Natural killer cell (primary cell): ENCODE results near the gene HOXC12. TPM values are rescaled to one million over a fixed set of nuclear protein-coding genes. Genes with fewer than 3 reads are reported as not detected.

Experiments used
- ATAC-seq, 3 donors: fragments of 150-1000 bp in 2 of 3; fragments of 200-7000 bp in 1 of 3; cut with Tn5 transposase; 1 replicate in 1 of 3; 2 replicates in 2 of 3; pipeline ENCODE4 v1.10.0; 2021; ENCODE audit warnings: mild to moderate bottlenecking in 2 of 3, moderate library complexity in 2 of 3
- DNase-seq, 2 donors: peaks; one replicate each; pipeline versions ENCODE4 v3.0.0 to v3.0.0-alpha.2; 2013 to 2021; ENCODE audit warnings: mixed read lengths in 1 of 2
- H3K27ac ChIP-seq: one replicate; pipeline ENCODE4 v1.5.1; 2013; ENCODE audit warnings: mild to moderate bottlenecking, low read length
- H3K27me3 ChIP-seq: one replicate; pipeline ENCODE4 v1.6.1; 2013; ENCODE audit warnings: low read length; ENCODE audit not compliant: control insufficient read depth, insufficient read depth
- H3K36me3 ChIP-seq: one replicate; pipeline ENCODE4 v1.6.1; 2013; ENCODE audit warnings: low read length; ENCODE audit not compliant: control insufficient read depth, insufficient read depth
- H3K4me1 ChIP-seq: one replicate; pipeline ENCODE4 v1.6.1; 2013; ENCODE audit warnings: low read length; ENCODE audit not compliant: control insufficient read depth, insufficient read depth
- H3K4me3 ChIP-seq: one replicate; pipeline ENCODE4 v1.5.1; 2013; ENCODE audit warnings: low read length
- H3K9me3 ChIP-seq: one replicate; pipeline ENCODE4 v1.6.1; 2013; ENCODE audit warnings: low read length; ENCODE audit not compliant: control insufficient read depth, insufficient read depth
- H3K27ac Mint-ChIP-seq, 2 donors: one replicate each; pipeline ENCODE4 v1.8.0; 2022; ENCODE audit warnings: mild to moderate bottlenecking in 2 of 2, mixed read lengths in 2 of 2, moderate library complexity in 1 of 2
- H3K27me3 Mint-ChIP-seq, 2 donors: one replicate each; pipeline ENCODE4 v1.8.0; 2022; ENCODE audit warnings: low read depth in 2 of 2, mixed read lengths in 2 of 2
- H3K36me3 Mint-ChIP-seq: one replicate; pipeline ENCODE4 v1.8.0; 2022; ENCODE audit warnings: mixed read lengths
- H3K4me1 Mint-ChIP-seq, 2 donors: one replicate each; pipeline ENCODE4 v1.8.0; 2022; ENCODE audit warnings: mixed read lengths in 2 of 2
- H3K4me3 Mint-ChIP-seq: one replicate; pipeline ENCODE4 v1.8.0; 2022; ENCODE audit warnings: mild to moderate bottlenecking, moderate library complexity, mixed read lengths
- H3K9me3 Mint-ChIP-seq, 2 donors: one replicate each; pipeline ENCODE4 v1.8.0; 2022; ENCODE audit warnings: mixed read lengths in 2 of 2
- WGBS: methylation state at CpG from one replicate; pipeline ENCODE4 v1.1.7; 2013; ENCODE audit warnings: missing lambda C conversion rate; ENCODE audit not compliant: insufficient coverage; 5-methylcytosine and 5-hydroxymethylcytosine counted together
- intact Hi-C: fragments of 100-400 bp; cut with micrococcal nuclease; formaldehyde crosslinking; loops from one replicate; pipeline ENCODE4 v1.14.2; 2022
- total RNA-seq, 4 donors: library from RNA; stranded (reverse); fragments of 120-200 nt in 1 of 4; gene quantifications; one replicate each; pipeline versions ENCODE4 v1.2.3 to v1.2.4, GENCODE V29; 2013 to 2022
- TF ChIP-seq, protein P1 (sequence below): fragments of 200-600 bp; IDR thresholded peaks from one replicate; pipeline ENCODE4 v1.8.0; 2022; ENCODE audit warnings: antibody characterized with exemption

Gene HOXC12
- total RNA-seq, 3 donors from 2014 or later (not counting 1 experiment from before 2014, with no cell fraction given): not detected

DNA sequence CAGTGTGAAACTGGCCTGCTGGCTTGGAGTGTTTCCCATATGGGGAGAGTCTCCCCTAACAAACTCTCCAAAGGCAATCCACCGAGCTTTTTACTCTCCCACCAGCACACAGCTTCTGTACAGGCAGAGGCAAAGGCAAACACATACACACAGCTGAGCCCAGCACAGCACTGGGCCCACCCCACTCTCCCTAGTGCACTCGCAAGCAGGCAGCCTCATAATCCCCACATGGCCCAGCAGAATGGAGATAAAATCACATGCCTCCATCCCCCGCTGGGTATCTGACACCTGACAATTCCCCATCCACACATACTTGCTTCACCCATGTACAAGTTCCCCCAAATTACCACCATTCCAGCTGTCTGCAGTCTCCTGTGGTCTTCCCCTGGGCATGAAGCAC lies 3.4 kb downstream of the HOXC12 start:
- DNase-seq: no peak
- H3K4me1 ChIP-seq: peaks cover 40% of the 10 kb centered on the region
- peaks cover 5% of the 10 kb centered on the region for H3K9me3 ChIP-seq
- peaks cover 74 to 84% of the 10 kb centered on the region in 2 donors for H3K27me3 Mint-ChIP-seq
- no peak overlapping the region for H3K27ac ChIP-seq
- peaks cover 25% of the 10 kb centered on the region in 2 donors for H3K4me1 Mint-ChIP-seq
- no peak overlapping the region for H3K4me3 ChIP-seq
- H3K27ac Mint-ChIP-seq: no peak overlapping the region
- H3K36me3 Mint-ChIP-seq: peaks cover 11% of the 10 kb centered on the region
- no peaks in the 10 kb centered on the region for H3K9me3 Mint-ChIP-seq
- 25% methylated on average over 3 of the region's 3 CpGs for WGBS
- peaks cover 95% of the 10 kb centered on the region for H3K27me3 ChIP-seq
- H3K4me3 Mint-ChIP-seq: no peak overlapping the region
- ATAC-seq: no peak
- TF ChIP-seq, protein P1, sequence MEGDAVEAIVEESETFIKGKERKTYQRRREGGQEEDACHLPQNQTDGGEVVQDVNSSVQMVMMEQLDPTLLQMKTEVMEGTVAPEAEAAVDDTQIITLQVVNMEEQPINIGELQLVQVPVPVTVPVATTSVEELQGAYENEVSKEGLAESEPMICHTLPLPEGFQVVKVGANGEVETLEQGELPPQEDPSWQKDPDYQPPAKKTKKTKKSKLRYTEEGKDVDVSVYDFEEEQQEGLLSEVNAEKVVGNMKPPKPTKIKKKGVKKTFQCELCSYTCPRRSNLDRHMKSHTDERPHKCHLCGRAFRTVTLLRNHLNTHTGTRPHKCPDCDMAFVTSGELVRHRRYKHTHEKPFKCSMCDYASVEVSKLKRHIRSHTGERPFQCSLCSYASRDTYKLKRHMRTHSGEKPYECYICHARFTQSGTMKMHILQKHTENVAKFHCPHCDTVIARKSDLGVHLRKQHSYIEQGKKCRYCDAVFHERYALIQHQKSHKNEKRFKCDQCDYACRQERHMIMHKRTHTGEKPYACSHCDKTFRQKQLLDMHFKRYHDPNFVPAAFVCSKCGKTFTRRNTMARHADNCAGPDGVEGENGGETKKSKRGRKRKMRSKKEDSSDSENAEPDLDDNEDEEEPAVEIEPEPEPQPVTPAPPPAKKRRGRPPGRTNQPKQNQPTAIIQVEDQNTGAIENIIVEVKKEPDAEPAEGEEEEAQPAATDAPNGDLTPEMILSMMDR: no peak
- intact Hi-C loops: loop anchor here (5.0 kb wide), 2 partner anchors 39 to 324 kb away; partner anchors contain the start of genes CBX5 and HNRNPA1
- no peaks in the 10 kb centered on the region for H3K36me3 ChIP-seq

DNA sequence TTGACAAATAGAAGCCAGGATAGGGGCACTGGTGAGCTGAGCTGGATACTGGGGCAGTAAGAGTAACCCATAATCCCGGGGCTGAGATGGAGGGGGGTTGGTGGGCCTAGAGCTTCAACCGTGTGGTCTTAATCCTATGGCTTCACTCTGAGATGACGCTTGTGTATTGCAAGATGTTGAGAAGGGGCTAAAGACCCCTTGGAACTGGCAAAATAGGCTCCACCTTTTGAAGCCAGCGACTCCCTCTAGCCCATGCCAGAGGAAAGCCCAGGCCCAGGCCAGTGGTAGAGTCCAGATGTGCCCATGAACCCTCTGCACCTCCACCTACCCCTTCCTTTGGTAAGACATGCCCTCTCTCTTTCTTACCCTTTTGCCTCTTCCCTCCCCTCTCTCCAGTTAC lies 4.6 kb downstream of the HOXC12 start:
- Mint-ChIP-seq H3K4me1 (peaks cover 26 to 36% of the 10 kb centered on the region in 2 donors), H3K27ac (no peak overlapping the region), H3K9me3 (no peaks in the 10 kb centered on the region), H3K36me3 (peaks cover 18% of the 10 kb centered on the region), H3K27me3 (peaks cover 73 to 84% of the 10 kb centered on the region in 2 donors), H3K4me3 (peak overlapping the region; percentile 45)
- DNase-seq (no peak), ATAC-seq (no peak)
- TF ChIP-seq, protein P1: no peak
- Histone ChIP-seq H3K27me3 (peaks cover 94% of the 10 kb centered on the region), H3K4me3 (no peak overlapping the region), H3K9me3 (peaks cover 5% of the 10 kb centered on the region), H3K36me3 (no peaks in the 10 kb centered on the region), H3K4me1 (peaks cover 45% of the 10 kb centered on the region), H3K27ac (no peak overlapping the region)
- WGBS: 14% methylated on average over 4 of the region's 4 CpGs
- intact Hi-C loops: loop anchor here (5.0 kb wide), 2 partner anchors 38 to 323 kb away; partner anchors contain the start of genes CBX5 and HNRNPA1

DNA sequence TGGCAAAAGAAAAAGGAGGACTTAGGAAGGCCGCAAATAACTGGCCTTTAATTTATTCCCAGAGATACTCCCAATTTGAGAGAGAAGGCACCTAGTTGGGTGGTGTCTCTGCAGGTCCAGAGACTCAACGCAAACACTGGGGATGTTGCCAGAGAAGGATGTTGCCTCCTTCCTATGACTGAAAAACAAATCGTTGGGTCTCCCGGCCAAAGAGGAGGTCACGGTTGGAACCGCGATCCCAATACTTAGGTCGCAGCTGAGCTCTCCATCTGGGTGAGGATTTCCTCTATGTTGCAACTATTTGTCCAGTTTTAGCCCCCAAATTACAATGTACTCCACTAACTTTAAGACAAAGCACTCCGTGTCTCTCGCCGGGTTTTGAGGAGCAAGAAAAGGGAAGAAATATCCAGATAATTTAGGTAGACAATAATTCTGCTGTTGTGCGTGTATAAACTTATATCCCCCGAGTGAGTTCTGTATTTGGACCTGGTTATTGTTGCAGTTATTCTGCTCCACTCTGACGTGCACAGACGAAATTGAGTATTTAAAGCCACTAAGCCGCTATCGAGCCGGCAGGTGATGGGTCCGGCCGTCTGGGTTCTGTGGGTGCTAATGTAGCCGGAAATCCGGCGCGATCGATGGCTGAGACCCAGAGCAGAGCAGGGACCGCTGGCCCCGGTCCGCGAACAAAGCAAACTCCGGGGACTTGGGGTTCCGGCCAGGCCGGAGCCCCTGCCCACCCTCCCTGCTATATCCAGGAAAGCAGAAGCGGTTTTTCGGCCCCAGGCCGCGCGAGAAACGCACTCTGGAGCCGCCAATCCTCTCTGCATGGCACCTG lies 5.7 kb downstream of the HOXC12 start:
- Histone ChIP-seq H3K4me1 (peaks cover 38% of the 10 kb centered on the region), H3K27ac (no peak overlapping the region), H3K27me3 (peaks cover 95% of the 10 kb centered on the region), H3K36me3 (no peaks in the 10 kb centered on the region), H3K9me3 (peaks cover 2% of the 10 kb centered on the region), H3K4me3 (no peak overlapping the region)
- TF ChIP-seq, protein P1: no peak
- H3K27me3 Mint-ChIP-seq: peaks cover 73 to 95% of the 10 kb centered on the region in 2 donors
- DNase-seq: no peak
- intact Hi-C loops: no loop called here
- ATAC-seq: peak in 1 of 3 donors; percentile 34
- no peaks in the 10 kb centered on the region for H3K9me3 Mint-ChIP-seq
- 9% methylated on average over 39 of the region's 39 CpGs for WGBS
- peaks cover 36 to 42% of the 10 kb centered on the region in 2 donors for H3K4me1 Mint-ChIP-seq
- H3K36me3 Mint-ChIP-seq: peaks cover 18% of the 10 kb centered on the region
- no peak overlapping the region for H3K27ac Mint-ChIP-seq
- H3K4me3 Mint-ChIP-seq: peak overlapping the region; percentile 45
